Measurements from ENCODE around the gene GPD2.

The GPD2 gene
- 32.4 to 37.1 reads per million in 2 donors for total RNA-seq

DNA sequence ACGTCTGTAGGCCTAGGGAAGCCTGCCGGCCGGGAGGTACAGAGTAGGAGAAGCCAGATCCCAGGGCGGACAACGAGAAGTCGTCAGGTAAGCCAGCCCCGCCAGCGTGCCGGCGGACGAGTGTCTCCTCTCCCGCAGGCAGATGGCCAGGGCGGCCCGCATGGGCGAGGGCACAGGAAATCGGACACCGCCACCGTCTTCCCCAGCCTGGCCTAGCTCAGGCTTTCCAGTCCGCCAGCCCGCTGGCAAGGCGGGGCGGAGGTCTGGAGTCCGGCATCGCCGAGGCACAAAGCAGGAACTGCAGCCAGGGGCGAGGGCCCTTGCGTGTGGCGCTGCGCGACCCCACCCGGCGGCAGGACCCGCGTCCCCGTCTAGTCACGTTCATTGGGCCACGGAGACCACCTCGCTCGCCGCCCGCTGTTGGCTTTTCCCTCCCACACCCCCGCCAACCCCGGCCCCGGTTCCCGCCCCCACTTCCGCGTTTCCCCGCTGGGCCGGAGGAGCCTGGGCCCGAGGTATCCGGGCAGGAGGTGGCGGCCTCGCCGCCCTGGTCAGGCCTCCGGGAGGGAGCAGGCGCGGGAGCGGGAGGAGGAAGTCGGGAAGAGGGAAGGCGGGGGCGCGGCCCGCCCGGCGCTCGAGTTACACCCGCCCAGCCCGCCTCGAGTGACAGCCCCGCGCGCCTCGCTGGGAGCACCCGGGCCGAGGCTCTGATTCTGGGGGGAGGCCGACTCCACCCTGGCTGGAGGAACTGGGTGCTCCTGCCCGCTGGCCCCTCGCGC, at the start of gene GPD2:
Gene GPD2, plus strand, starts transcription at position 662 of the 779 bp plus-strand sequence. CDS start 39,727 bp downstream, outside the sequence.
- DNase-seq = peak; percentile 54

DNA sequence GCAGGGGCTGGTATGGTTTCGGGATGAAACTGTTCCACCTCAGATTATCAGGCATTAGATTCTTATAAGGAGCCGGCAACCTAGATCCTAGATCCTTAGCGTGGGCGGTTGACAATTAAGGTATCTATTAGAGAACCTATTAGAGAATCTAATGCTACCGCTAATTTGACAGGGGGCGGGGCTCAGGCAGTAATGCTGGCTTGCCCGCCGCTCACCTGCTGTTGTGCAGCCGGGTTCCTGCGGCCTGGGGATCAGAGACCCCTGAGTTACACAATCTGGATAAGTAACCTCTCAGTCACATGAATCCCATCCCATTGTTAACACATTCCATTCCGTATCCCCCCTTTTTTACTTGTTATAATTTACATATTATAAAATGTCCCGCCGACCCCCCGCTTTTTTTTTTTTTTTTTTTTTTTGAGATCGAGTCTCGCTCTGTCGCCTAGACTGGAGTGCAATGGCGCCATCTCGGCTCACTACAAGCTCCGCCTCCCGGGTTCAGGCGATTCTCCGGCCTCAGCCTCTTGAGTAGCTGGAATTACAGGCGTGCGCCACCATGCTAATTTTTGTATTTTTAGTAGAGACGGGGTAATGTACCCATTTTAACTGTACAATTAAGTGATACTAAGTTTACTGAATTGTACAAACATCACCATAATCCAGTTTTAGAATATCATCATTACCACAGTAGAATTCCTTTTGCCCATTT, 42.0 kb upstream of the GPD2 start:
- DNase-seq = no peak

DNA sequence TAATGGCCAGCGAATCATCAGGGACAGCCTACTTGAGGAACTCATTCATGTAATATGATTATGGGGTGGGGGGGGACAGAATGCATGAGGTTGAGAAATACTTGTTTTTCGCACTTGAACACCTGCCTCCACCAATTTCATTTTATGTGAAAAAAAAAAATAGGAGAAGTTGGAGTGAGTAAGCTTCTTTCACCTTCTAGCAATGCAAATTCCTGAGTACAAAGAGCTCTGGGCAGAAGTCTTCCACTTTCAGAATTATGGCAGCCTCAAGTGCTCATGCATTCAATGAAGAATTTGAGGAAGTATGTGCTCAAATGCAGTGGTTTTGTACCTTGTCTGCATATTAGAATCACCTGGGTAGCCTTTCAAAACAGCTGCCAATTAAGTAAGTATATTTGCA, 40.1 kb upstream of the GPD2 start:
- DNase-seq = no peak

DNA sequence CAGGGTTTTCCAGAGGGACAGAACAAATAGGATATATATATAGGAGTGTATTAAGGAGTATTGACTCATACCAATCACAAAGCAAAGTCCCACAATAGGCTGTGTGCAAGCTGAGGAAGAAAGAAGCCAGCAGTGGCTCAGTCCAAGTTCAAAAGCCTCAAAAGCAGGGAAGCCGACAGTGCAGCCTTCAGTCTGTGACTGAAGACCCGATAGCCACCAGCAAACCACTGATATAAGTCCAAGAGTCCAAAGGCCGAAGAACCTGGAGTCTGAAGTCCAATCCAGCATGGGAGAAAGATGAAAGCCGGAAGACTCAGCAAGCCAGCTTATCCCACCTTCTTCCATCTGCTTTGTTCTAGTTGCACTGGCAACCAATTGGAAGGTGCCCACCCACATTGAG, 39.0 kb upstream of the GPD2 start:
- DNase-seq = no peak

DNA sequence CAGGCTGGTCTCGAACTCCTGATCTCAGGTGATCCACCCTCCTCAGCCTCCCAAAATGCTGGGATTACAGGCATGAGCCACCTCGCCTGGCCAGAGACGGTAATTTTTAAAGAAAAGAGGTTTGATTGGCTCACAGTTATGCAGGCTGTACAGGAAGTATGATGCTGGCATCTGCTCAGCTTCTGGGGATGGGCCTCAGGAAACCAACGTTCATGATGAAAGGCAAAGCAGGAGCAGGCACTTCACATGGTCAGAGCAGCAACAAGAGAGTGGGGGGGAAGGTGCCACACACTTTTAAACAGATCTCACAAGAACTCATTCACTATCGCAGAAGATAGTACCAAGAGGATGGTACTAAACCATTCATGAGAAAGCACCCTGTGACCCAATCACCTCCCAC, 38.0 kb upstream of the GPD2 start:
- DNase-seq = no peak

DNA sequence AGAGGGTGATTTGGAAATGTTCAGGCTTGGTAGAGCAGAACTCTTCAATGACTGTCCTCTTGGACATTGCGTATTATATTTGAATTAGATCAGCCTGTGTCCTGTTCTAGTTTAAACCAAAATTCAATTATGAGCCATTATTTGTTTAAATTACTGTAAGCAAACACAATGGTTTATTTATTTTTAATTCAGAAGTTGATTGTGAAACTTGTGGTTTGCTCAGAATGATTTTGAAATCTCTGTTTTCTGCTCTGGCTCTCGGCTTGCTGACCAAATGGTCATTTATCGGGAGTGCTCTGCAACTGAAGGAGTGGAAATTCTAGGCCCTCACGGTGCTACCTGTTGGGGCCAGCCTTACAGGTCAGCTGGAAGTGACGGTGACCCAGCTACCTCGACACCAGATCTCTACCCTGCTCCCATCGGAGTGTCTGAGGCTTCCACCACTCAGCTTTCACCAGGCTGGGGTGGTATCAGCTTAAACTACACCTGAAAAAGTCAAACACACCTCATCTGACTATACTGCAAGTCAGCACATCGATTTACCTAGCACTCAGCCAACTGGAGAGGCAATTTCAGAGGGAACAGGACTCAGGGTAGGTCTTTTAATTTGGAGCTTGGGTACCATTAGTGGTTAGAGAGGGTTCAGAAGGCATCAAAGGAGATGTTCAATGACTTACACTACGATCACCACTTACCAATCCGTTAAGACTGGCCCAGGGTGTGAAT, 36.8 kb upstream of the GPD2 start:
- DNase-seq = no peak

DNA sequence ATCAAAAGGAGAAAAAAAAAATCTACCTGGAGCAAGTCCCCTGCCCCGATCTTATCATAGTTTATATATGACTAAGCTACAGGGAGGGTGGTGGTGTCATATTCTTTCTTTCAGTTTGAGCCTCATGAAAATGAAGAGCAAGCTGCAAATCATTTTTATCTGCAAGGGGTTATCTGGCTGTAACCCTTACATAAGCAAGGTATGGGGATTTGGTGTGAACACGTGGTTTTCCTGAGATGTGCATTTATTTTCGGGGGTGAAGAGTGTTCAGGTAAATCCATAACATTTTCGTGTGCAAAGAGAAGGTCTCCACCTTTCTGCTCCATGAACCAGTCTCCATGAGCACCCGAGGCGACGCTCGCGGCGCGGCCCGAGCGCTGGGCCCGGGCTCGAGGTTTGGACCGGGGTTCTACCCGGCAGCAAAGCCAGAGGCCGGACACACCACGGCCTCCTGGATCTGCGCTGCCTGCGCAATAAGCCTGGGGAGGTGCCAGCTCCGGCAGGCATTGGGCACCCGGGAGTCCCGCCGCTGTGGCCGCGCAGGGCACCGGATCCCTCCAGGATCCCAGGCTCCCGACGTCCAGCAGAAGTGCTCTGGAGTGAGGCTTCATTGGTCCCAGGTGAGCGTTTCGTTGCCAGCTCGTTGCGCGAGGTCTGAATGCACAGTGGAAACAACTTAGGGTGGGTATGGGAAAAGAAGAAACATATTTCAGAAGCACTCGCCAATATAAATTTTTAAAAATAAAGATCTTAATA, 36.1 kb upstream of the GPD2 start:
- peak; percentile 25 for DNase-seq

DNA sequence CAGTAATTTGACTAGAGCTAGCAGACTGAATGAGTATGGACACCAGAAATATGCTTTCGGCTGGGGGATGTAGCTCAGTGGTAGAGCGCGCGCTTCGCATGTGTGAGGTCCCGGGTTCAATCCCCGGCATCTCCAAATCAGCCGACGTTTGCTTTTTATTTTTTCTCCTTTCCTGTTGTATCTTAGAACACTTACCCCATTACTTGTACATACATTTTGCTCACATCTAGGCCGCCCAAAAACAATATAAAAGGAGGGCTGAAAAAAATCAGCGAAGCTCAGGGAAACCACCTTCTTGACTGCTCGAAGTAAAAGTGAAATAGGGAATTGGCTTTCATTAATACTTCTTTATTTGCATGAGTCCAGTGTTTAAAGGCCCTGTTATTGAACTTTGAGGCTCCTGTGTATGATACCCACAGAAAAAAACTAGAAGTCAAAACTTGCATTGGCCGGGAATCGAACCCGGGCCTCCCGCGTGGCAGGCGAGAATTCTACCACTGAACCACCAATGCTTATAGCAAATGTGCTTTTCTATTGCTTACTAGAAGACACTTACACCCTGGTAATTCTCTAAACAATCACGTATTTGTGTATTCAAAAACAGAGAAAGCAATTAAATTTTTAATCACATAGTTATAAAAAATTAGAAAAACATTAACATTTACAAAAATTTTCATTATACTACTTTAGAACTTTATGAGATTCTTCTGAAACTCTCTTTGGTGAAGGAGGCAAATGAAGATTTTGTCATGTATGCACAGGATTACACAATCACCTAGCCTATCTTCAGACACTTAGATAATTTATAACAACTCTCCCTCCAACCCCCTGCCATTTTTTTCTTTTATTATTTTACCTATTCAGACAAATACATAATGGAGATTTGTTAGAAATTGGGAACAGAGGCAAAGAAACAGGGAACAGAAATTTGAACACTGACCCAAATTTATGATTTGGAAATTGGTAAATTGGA, 35.2 kb upstream of the GPD2 start:
- DNase-seq = peak; percentile 38

DNA sequence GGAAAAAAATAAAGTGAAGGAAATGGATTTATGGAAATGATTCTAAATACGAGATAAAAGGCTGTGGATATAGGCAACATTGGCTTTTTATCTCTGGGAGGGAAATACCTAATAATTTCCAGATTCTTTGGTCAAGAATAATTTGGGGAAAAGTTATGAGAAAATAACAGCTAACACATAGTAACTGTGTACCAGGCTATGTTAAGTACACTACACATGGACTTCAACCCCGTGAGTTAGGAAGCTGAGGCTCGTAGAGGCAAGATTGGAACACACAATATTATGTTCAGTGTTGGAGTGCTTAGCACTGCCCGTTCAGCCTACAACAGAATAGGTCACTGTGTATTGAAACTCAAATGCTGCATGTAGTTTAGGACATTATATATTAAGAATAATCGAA, 34.3 kb upstream of the GPD2 start:
- DNase-seq = no peak

DNA sequence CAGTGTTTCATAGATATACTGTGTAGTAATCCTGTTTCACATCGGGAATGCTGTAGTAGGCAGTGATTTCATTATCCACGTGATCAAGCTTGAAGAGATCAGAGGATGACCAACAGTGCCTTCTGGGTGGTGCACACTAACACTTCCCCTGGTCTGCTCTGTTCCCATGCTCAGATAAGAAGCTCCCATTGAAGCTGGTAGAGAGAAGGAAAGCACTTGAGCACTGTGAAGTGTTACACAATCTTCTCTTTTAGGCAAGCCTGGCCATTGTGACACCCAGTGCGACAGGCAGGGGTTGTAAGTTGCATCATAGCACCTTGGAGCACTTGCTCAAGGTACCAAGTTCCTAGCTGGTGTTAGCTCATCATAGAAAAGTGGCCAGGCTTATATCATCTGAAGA, 30.6 kb upstream of the GPD2 start:
- DNase-seq = no peak

DNA sequence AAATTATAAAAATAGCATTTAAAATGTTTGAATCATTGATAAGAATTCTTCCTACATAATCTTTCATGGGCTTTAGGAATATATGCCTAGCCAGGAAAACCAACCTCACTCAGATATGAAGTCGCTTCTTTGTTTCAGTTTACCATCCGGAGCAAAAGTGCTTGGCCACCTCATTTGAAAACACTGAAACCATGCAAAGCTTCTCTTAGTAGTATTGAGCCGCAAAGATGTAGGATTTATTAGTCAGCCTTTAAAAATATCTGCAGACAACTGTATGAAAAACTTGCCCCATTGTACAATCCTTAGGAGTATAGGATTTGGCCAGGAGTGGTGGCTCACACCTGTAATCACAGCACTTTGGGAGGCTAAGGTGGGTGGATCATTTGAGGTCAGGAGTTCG, 24.3 kb upstream of the GPD2 start:
- no peak for DNase-seq

DNA sequence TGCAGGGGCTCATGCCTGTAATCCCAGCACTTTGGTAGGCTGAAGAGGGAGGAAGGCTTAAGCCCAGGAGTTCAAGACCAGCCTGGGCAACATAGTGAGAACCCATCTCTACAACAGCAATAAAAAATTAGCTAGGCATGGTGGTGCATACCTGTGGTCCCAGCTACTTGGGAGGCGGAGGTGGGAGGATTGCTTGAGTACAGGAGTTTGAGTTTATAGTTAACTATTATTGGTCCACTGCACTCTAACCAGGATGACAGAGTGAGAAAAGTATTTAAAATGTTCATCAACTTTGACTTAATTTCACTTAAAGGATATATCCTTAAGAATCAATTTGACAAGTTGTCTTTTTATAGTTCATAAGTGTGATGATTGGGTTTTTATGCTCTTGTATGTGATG, 14.3 kb upstream of the GPD2 start:
- no peak for DNase-seq

DNA sequence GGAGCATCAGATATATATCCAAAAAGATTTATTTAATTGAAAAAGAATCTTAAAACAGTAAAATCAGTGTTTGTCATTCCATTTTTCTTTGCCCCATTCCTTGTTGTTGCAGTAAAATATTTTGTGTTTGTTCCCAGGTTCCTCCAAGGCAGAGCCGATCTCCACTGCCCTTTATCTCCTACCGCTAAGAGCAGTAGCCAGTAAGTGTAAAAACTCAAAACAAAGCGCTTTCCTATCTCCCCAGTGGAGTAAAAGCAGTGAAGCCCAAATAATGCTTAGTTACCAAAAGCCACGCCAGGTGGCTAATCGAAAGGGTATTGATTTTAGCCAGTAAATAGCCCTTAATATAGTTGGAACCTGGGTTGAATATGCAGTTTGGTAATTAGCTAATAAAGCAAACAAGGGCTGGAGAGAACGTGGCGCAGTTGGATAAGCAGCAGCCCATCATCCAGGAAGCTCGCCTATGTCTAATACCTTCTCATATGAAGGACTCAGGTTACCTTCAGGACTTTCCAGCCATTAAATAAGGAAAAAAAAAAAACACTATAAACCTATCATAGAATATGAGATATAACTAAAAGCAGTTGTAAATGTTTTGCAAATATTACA, 12.4 kb upstream of the GPD2 start:
- DNase-seq = no peak

DNA sequence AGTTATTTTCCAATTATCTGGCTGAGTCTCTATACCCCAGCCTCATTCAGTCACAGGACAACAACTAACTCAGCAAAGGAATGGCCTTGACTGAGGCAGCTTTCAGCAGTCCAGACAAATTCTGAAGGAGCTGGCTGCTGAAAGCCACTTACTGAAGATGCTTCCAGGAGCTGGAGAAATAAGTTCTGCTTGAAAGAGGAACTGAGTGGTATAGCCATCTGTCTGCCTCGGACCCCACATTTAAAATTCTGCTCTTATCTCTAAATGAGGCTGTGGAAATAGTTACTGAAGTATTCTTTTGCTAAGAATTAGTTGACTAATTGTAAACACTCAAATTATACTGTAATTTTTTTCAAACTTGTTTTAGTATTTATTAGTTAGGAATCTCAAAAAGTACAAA, 9.1 kb upstream of the GPD2 start:
- DNase-seq = no peak

DNA sequence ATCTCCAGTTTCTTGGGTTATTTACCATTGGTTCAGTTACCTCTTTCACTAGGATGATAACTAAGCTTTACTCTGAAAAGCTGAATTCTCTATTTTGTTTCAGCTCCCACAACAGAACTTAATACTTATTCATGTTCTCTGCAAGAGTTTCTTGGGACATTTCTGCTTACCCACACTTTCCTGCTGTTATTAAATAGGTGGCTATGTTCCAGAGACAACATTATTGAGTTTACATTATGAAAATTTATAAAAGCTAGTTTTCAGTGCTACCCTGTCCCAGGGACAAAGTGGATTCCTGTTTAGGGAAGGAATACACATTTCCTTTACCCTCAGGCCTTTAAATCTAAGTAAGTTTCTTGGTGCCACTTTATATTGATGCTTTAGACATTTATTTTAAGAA, 7.0 kb upstream of the GPD2 start:
- no peak for DNase-seq

DNA sequence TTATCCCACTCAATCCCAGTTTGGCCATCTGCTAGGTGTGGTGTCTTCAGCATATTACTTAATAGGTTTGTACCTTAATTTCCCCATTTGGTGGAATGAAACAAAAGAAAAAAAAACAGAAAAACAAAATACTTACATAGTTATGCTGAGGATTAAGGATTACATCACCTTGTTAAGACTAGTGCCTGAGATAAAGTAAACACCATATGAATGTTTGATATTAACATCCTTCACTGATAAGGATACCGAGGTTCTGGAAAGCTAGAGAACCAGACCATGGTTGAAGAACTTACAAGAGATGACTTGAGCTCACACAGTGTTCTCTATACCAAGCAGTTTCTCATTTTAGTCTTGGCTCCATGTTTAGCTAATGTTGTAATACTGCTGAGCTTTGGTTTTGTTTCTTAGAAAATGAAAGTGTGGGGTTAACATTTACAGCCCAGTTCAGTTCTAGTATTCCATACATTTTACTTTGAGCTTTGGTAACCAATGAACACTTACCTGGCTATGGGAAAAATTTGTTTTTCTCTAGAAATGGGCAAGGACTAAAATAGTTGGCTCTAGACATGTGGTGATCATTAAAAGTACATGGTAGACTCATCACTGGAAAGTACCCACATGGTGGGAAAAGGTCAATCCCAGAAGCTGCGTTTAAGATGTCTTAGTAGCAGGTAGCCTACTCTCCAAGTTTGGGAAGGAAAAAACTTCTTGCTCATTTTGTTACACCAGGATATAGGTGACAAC, 5.8 kb upstream of the GPD2 start:
- DNase-seq = no peak

DNA sequence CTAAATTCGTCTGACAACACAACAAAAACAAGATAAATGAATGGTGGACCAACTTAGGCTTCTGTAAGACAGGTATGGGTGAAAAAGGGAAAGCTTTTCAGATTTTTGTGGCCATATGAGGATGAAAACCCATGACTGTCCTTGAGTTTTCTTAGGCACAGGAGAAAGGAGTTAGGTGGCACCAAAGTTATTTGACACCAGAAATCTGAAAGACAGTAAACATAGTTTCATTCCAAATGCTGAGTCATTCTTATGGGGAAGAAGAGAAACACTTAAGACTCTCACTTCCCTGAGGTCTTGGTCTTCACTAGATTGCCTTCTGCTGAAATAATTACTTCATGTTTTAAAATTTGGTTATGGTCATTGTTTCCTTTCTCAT, 5.2 kb upstream of the GPD2 start:
- DNase-seq = no peak

DNA sequence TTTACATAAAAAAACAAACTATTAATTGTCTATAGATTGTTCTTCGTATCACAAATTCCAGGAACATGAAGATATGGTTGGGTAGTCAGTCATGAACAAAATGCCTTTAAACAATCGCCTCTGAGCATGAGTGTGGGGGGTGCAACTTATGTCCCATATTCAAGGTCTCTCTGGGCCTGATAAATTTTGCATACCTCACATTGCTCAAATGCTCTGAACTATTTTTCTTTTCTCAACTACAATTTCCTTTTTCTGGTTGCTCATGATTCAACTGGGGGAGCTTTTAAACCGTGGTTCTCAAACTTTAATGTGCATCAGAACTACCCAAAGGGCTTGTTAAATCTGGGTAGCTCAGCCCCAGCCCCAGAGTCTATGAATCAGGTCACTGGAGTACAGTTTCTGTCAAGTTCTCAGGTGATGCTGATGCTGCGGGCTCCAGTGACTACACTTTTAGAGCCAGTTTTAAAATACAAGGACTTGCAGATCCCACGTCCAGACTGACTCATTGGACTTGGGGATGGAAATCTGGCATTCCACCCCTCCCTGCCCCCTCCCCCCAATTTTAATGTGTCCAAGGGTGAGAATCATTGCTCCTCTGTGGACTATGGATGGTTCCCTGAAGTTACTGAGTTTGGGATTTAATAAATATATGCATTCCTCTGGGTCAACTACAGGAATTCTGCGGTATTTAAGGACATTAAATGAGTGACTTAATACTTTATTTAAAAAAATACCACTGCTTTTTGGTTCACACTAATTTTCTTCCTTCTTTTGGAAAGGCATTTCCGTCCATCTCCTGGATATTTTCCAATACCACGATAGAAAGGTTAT, 1.5 kb upstream of the GPD2 start:
- DNase-seq = no peak

DNA sequence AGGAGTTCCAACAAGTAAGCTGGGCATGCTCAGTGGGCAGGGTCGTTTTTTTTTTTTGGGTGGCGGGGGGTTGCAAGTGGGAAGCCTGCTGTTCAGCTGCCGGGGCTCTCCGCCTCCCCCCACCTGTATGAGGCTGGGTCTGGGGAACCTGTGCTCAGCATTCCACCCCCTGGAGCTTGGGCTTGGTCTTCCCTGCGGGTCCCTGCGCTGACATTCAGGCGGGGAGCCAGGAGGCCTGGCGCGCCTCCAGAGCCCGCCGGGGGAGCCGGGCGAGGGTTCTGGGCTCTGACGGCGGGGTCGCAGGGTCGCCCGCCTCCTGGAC, 822 bp upstream of the GPD2 start:
- DNase-seq = no peak

Measured in activated gamma-delta T cell (primary cell).